ENCODE measurements around the gene AGER.
"Not testable (repeated sequence)": the region's sequence is repeated elsewhere in the genome, so short reads cannot be mapped to it uniquely, and the experiment has no call there.

- TF ChIP-seq POU6F1 (CRISPR knock-in tag; IDR thresholded peaks at IDR 0.05; ENCODE audit: borderline replicate concordance, low read depth); TSHZ2 (CRISPR knock-in tag; IDR thresholded peaks at IDR 0.05); ZFP3 (CRISPR knock-in tag; IDR thresholded peaks at IDR 0.05); ESRRG (CRISPR knock-in tag; IDR thresholded peaks at IDR 0.05); ZNF70 (CRISPR knock-in tag; IDR thresholded peaks at IDR 0.05): not testable (repeated sequence)
Measured at GRCh38 chr6:32193096-32193495, 9.0 kb upstream of the AGER start.
